Measurements from ENCODE around the gene CSRNP3.

- TF ChIP-seq CTCF (IDR thresholded peaks at IDR 0.05): no peak
- no peak for TF ChIP-seq POLR2A (IDR thresholded peaks at IDR 0.05)
These were observed 125.4 kb downstream of the CSRNP3 start for GRCh38 chr2:165594935-165595255.
